Measurements from ENCODE around the gene ZMAT3.

DNA sequence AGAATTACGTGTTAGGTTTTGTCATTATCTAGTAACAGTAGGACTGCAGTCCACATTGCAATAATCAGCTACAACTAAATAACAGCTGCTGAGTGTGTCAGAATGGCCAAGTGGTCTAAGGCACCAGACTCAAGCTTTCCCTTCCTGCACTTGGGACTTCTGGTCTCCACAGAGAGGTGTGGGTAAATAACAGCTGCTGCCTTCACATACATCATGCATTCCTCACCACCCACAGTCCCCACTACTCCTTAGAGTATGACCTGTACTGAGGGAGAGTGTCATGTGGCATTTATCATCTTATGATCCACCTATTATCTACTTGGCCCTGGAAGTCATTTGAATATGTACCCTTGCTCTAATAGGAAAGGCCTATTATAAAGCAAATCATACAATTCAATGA is 22.2 kb upstream of the ZMAT3 start:
- no peak for TF ChIP-seq MYC (CRISPR knock-in tag; IDR thresholded peaks at IDR 0.05; ENCODE audit: borderline replicate concordance)
- TF ChIP-seq, protein P1, sequence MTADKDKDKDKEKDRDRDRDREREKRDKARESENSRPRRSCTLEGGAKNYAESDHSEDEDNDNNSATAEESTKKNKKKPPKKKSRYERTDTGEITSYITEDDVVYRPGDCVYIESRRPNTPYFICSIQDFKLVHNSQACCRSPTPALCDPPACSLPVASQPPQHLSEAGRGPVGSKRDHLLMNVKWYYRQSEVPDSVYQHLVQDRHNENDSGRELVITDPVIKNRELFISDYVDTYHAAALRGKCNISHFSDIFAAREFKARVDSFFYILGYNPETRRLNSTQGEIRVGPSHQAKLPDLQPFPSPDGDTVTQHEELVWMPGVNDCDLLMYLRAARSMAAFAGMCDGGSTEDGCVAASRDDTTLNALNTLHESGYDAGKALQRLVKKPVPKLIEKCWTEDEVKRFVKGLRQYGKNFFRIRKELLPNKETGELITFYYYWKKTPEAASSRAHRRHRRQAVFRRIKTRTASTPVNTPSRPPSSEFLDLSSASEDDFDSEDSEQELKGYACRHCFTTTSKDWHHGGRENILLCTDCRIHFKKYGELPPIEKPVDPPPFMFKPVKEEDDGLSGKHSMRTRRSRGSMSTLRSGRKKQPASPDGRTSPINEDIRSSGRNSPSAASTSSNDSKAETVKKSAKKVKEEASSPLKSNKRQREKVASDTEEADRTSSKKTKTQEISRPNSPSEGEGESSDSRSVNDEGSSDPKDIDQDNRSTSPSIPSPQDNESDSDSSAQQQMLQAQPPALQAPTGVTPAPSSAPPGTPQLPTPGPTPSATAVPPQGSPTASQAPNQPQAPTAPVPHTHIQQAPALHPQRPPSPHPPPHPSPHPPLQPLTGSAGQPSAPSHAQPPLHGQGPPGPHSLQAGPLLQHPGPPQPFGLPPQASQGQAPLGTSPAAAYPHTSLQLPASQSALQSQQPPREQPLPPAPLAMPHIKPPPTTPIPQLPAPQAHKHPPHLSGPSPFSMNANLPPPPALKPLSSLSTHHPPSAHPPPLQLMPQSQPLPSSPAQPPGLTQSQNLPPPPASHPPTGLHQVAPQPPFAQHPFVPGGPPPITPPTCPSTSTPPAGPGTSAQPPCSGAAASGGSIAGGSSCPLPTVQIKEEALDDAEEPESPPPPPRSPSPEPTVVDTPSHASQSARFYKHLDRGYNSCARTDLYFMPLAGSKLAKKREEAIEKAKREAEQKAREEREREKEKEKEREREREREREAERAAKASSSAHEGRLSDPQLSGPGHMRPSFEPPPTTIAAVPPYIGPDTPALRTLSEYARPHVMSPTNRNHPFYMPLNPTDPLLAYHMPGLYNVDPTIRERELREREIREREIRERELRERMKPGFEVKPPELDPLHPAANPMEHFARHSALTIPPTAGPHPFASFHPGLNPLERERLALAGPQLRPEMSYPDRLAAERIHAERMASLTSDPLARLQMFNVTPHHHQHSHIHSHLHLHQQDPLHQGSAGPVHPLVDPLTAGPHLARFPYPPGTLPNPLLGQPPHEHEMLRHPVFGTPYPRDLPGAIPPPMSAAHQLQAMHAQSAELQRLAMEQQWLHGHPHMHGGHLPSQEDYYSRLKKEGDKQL (CRISPR knock-in tag; IDR thresholded peaks at IDR 0.05; ENCODE audit: low read depth), result no peak
